ENCODE results near the gene GZMM.
"Not testable (repeated sequence)": the region's sequence is repeated elsewhere in the genome, so short reads cannot be mapped to it uniquely, and the experiment has no call there.

GZMM gene

GRCh38 chr19:585146-585545 is 41.3 kb downstream of the GZMM start:
- not testable (repeated sequence) for H3K27ac ChIP-seq (ENCODE audit: low read depth, low read length, severe bottlenecking); H3K4me3 ChIP-seq (ENCODE audit: extremely low read depth, insufficient read depth, low read length, poor library complexity, severe bottlenecking); H3K9me3 ChIP-seq (ENCODE audit: control insufficient read depth, low read length); H3K4me1 ChIP-seq (ENCODE audit: control insufficient read depth, insufficient read depth, low read length, poor library complexity, severe bottlenecking)
- H3K36me3 ChIP-seq (ENCODE audit: control insufficient read depth, insufficient read depth, low read length): peaks cover 37% of the 10 kb centered on the region
- WGBS, 2 experiments (ENCODE audit: insufficient coverage in 2 of 2): 94 to 96% methylated on average over 11 to 31 of the region's 34 CpGs

DNA sequence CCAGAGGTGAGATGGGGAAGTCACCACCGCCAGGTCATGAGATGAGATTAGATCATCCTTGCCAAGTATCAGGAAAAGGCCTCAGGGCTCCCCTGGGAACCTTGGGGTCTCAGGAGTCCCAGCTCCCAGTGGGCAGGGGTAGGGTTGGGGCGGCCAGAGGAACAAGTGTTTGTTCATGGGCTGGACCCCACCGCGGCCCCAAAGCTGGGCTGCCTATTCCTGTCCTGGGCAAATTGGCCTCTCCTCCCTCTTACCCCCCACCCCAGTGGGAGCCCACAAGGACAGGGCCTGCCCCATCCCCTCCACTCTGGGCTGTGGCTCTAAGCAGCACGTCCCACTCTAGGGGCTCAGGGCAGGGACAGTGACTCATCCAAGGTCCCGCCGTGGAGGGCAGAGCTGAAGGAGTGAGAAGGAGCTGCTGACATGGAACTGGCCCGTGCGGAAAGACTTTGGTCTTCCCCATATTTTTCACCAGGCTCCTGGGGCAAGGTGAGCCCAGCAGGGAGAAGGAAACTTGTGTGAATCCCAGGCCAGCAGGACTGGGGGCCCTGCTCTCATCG is 41.8 kb downstream of the GZMM start:
- H3K4me1 ChIP-seq (ENCODE audit: control insufficient read depth, insufficient read depth, low read length, poor library complexity, severe bottlenecking): peaks cover 6% of the 10 kb centered on the region
- H3K9me3 ChIP-seq (ENCODE audit: control insufficient read depth, low read length): no peaks in the 10 kb centered on the region
- peaks cover 32% of the 10 kb centered on the region for H3K36me3 ChIP-seq (ENCODE audit: control insufficient read depth, insufficient read depth, low read length)
- H3K4me3 ChIP-seq (ENCODE audit: extremely low read depth, insufficient read depth, low read length, poor library complexity, severe bottlenecking): no peak overlapping the region
- 73% methylated on average over 6 to 8 of the region's 10 CpGs for WGBS, 2 experiments (ENCODE audit: insufficient coverage in 2 of 2)
- H3K27ac ChIP-seq (ENCODE audit: low read depth, low read length, severe bottlenecking): no peak overlapping the region

DNA sequence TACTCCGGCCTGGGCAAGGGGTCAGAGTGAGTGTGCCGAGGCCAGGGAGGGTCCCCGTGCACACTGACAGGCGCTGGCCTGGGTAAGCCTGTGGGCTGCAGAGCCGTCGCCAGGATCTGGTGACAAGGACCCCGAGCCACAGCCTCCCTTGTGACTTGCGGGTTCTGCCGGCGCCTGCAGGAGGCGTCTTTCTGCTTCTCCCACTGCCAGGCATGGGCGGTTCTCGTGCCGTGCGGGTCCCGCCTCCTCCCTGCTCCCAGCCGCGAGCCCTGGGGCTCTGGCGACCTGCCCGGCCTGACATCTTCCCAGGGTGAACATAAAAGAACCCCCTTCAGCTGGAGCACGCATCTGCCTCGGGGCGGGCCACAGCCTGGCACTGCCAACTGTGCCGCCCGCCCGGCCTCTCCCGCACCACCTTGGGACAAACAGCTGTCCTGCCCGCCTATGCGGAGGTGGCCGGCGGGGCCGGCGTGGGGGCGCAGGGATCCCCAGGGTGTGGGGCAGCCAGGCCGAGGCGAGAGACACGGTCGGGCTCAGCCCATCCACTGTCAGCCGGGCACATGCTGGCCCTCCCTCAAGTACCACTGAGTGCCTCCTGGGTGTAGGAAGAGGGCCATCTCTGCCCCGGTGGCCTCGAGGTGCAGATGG is 44.4 kb downstream of the GZMM start:
- Histone ChIP-seq H3K4me3 (ENCODE audit: extremely low read depth, insufficient read depth, low read length, poor library complexity, severe bottlenecking) (no peak overlapping the region), H3K27ac (ENCODE audit: low read depth, low read length, severe bottlenecking) (no peak overlapping the region), H3K36me3 (ENCODE audit: control insufficient read depth, insufficient read depth, low read length) (peaks cover 10% of the 10 kb centered on the region), H3K9me3 (ENCODE audit: control insufficient read depth, low read length) (no peaks in the 10 kb centered on the region), H3K4me1 (ENCODE audit: control insufficient read depth, insufficient read depth, low read length, poor library complexity, severe bottlenecking) (peaks cover 6% of the 10 kb centered on the region)
- 12 to 18% methylated on average over 40 to 41 of the region's 41 CpGs for WGBS, 2 experiments (ENCODE audit: insufficient coverage in 2 of 2)

GRCh38 chr19:588741-589692 is 45.2 kb downstream of the GZMM start:
- WGBS, 2 experiments (ENCODE audit: insufficient coverage in 2 of 2): 19 to 21% methylated on average over 40 to 42 of the region's 54 CpGs
- Histone ChIP-seq H3K27ac (ENCODE audit: low read depth, low read length, severe bottlenecking) (no peak overlapping the region), H3K36me3 (ENCODE audit: control insufficient read depth, insufficient read depth, low read length) (peaks cover 3% of the 10 kb centered on the region), H3K4me1 (ENCODE audit: control insufficient read depth, insufficient read depth, low read length, poor library complexity, severe bottlenecking) (peaks cover 6% of the 10 kb centered on the region), H3K9me3 (ENCODE audit: control insufficient read depth, low read length) (no peaks in the 10 kb centered on the region), H3K4me3 (ENCODE audit: extremely low read depth, insufficient read depth, low read length, poor library complexity, severe bottlenecking) (peak overlapping the region; percentile 11)

- Histone ChIP-seq H3K9me3 (ENCODE audit: control insufficient read depth, low read length) (no peaks in the 10 kb centered on the region), H3K36me3 (ENCODE audit: control insufficient read depth, insufficient read depth, low read length) (no peaks in the 10 kb centered on the region), H3K4me1 (ENCODE audit: control insufficient read depth, insufficient read depth, low read length, poor library complexity, severe bottlenecking) (peaks cover 6% of the 10 kb centered on the region), H3K4me3 (ENCODE audit: extremely low read depth, insufficient read depth, low read length, poor library complexity, severe bottlenecking) (peak within 1 kb of the TSS; percentile 11), H3K27ac (ENCODE audit: low read depth, low read length, severe bottlenecking) (no peak within 1 kb of the TSS)
- 1 to 2% methylated on average over 26 to 37 of the region's 132 CpGs for WGBS, 2 experiments (ENCODE audit: insufficient coverage in 2 of 2)
These were observed 46.0 kb downstream of the GZMM start, which contains the start of gene HCN2 for GRCh38 chr19:589693-590395. Gene HCN2, plus strand, starts transcription at chr19:589881. Its CDS starts 65 bp downstream, at chr19:589946.

GRCh38 chr19:590396-590745 is 46.5 kb downstream of the GZMM start:
- peak overlapping the region; percentile 8 for H3K4me3 ChIP-seq (ENCODE audit: extremely low read depth, insufficient read depth, low read length, poor library complexity, severe bottlenecking)
- no peak overlapping the region for H3K27ac ChIP-seq (ENCODE audit: low read depth, low read length, severe bottlenecking)
- H3K36me3 ChIP-seq (ENCODE audit: control insufficient read depth, insufficient read depth, low read length): no peaks in the 10 kb centered on the region
- H3K9me3 ChIP-seq (ENCODE audit: control insufficient read depth, low read length): no peaks in the 10 kb centered on the region
- 1 to 4% methylated on average over 45 to 47 of the region's 50 CpGs for WGBS, 2 experiments (ENCODE audit: insufficient coverage in 2 of 2)
- peaks cover 6% of the 10 kb centered on the region for H3K4me1 ChIP-seq (ENCODE audit: control insufficient read depth, insufficient read depth, low read length, poor library complexity, severe bottlenecking)

GRCh38 chr19:590750-591098 is 46.9 kb downstream of the GZMM start:
- 17% methylated on average over 24 to 35 of the region's 41 CpGs for WGBS, 2 experiments (ENCODE audit: insufficient coverage in 2 of 2)
- Histone ChIP-seq H3K9me3 (ENCODE audit: control insufficient read depth, low read length) (no peaks in the 10 kb centered on the region), H3K4me3 (ENCODE audit: extremely low read depth, insufficient read depth, low read length, poor library complexity, severe bottlenecking) (no peak overlapping the region), H3K36me3 (ENCODE audit: control insufficient read depth, insufficient read depth, low read length) (no peaks in the 10 kb centered on the region), H3K27ac (ENCODE audit: low read depth, low read length, severe bottlenecking) (no peak overlapping the region), H3K4me1 (ENCODE audit: control insufficient read depth, insufficient read depth, low read length, poor library complexity, severe bottlenecking) (peaks cover 3% of the 10 kb centered on the region)

- 36 to 49% methylated on average over 51 to 63 of the region's 75 CpGs for WGBS, 2 experiments (ENCODE audit: insufficient coverage in 2 of 2)
- H3K4me1 ChIP-seq (ENCODE audit: control insufficient read depth, insufficient read depth, low read length, poor library complexity, severe bottlenecking): no peaks in the 10 kb centered on the region
- H3K9me3 ChIP-seq (ENCODE audit: control insufficient read depth, low read length): no peaks in the 10 kb centered on the region
- no peak overlapping the region for H3K27ac ChIP-seq (ENCODE audit: low read depth, low read length, severe bottlenecking)
- no peak overlapping the region for H3K4me3 ChIP-seq (ENCODE audit: extremely low read depth, insufficient read depth, low read length, poor library complexity, severe bottlenecking)
- no peaks in the 10 kb centered on the region for H3K36me3 ChIP-seq (ENCODE audit: control insufficient read depth, insufficient read depth, low read length)
These were observed 47.5 kb downstream of the GZMM start for GRCh38 chr19:591099-591958.

GRCh38 chr19:592101-592500 is 48.2 kb downstream of the GZMM start:
- Histone ChIP-seq H3K9me3 (ENCODE audit: control insufficient read depth, low read length) (no peaks in the 10 kb centered on the region), H3K27ac (ENCODE audit: low read depth, low read length, severe bottlenecking) (no peak overlapping the region), H3K36me3 (ENCODE audit: control insufficient read depth, insufficient read depth, low read length) (no peaks in the 10 kb centered on the region), H3K4me3 (ENCODE audit: extremely low read depth, insufficient read depth, low read length, poor library complexity, severe bottlenecking) (no peak overlapping the region), H3K4me1 (ENCODE audit: control insufficient read depth, insufficient read depth, low read length, poor library complexity, severe bottlenecking) (no peaks in the 10 kb centered on the region)
- WGBS, 2 experiments (ENCODE audit: insufficient coverage in 2 of 2): 82 to 92% methylated on average over 12 to 13 of the region's 19 CpGs

- no peaks in the 10 kb centered on the region for H3K4me1 ChIP-seq (ENCODE audit: control insufficient read depth, insufficient read depth, low read length, poor library complexity, severe bottlenecking)
- no peaks in the 10 kb centered on the region for H3K9me3 ChIP-seq (ENCODE audit: control insufficient read depth, low read length)
- no peak overlapping the region for H3K4me3 ChIP-seq (ENCODE audit: extremely low read depth, insufficient read depth, low read length, poor library complexity, severe bottlenecking)
- H3K27ac ChIP-seq (ENCODE audit: low read depth, low read length, severe bottlenecking): no peak overlapping the region
- 93 to 95% methylated on average over 14 to 18 of the region's 18 CpGs for WGBS, 2 experiments (ENCODE audit: insufficient coverage in 2 of 2)
- no peaks in the 10 kb centered on the region for H3K36me3 ChIP-seq (ENCODE audit: control insufficient read depth, insufficient read depth, low read length)
These were observed 49.2 kb downstream of the GZMM start for GRCh38 chr19:593055-593454.

All from mesodermal cell (in vitro differentiated cells).